GM10266 (cell line): ENCODE data around the gene GPC1.

Source experiments
- DNase-seq: peaks from one replicate; pipeline ENCODE4 v3.0.0; 2012; ENCODE audit errors: extremely low spot score
- CTCF ChIP-seq: IDR thresholded peaks from 2 replicates; pipeline ENCODE4 v1.5.1; 2012; ENCODE audit warnings: mild to moderate bottlenecking, low read depth; ENCODE audit not compliant: control insufficient read depth, insufficient read depth; ENCODE audit errors: missing control alignments

Gene GPC1

GRCh38 chr2:240403396-240404104, 31.9 kb upstream of the GPC1 start:
- no peak for DNase-seq
- TF ChIP-seq CTCF: no peak

DNA sequence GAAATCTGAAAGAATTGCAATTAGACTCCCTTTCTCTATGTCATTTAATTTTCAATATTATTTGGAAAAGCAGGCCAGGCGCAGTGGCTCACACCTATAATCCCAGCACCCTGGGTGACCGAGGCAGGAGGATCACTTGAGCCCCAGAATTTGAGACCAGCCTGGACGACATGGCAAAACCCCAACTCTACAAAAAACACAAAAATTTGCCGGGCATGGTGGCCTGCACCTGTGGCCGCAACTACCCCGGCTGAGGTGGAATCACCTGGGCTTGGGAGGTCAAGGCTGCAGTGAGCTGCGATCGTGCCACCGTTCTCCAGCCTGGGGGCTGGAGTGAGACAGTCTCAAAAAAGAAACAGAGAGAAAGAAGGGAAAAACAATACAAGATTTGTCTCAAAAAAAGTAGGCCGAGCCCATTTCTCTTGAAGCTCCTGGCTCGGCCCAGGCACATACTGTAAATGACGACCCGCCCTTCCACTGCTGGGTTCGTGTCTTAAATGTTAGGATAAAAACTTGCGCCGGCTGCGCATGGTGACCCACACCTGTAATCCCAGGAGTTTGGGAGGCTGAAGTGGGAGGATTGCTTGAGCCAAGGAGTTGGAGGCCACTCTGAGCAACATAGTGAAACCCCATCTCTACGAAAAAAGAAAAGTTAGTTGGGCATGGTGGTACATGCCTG, 31.1 kb upstream of the GPC1 start:
- TF ChIP-seq CTCF: no peak

GRCh38 chr2:240405133-240405532, 30.3 kb upstream of the GPC1 start:
- no peak for TF ChIP-seq CTCF
- DNase-seq: no peak

More for the DNA sequence above, 31.1 kb upstream of the GPC1 start:
- DNase-seq: no peak

DNA sequence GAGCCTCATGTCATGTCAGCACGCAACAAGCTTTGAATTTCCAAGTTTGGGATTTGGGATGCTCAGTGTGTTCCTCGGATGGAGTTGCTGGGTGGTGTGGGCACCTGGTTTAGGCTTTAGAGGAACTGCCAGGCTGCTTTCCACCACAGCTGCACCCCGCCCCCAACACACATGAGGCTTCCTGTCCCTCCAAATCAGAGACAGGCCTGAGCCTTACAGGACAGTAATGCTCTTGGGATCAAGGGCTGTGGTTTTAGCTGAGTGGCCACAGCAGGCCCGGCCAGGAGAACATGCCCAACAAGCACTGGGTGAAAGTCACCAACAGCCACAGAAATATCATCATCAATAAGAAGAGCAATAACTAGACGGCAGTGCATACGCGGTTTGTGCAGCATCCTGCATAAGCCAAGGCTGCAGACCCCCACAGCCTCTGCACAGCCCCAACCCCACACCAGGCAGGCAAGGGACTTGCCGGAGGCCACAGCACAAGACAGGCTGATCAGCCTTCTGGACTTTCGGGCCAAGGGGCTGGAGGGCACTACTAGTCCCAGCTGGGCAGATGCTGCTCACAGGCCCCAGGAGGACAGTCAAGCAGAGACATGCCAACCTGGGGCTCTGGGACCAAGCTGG, 29.7 kb upstream of the GPC1 start:
- TF ChIP-seq CTCF: no peak
- no peak for DNase-seq

- no peak for TF ChIP-seq CTCF
- DNase-seq: no peak
These were observed 28.4 kb upstream of the GPC1 start for GRCh38 chr2:240407090-240407489.

DNA sequence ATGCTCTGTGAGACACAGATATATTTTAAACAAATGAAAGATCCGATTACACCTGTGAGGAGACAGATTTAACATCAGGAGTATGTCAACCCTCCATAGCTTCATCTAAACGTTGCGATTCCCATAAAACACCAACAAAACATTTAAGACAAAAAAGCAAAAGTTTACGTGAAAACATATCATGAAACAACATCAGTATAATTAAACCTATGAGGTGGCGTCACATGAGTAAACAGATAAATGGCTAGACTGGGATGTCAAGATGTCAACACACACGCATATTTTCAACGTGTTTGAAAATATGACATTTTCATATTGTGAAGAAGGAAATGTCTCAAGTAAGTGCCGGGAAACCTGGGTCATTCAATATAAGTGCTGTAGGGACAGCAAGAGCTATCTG, 25.5 kb upstream of the GPC1 start:
- no peak for TF ChIP-seq CTCF
- DNase-seq: no peak

GRCh38 chr2:240410808-240411207, 24.7 kb upstream of the GPC1 start:
- no peak for TF ChIP-seq CTCF
- DNase-seq: no peak
